ENCODE measurements around the gene PPP4R4.

- TF ChIP-seq REST (IDR thresholded peaks at IDR 0.05; ENCODE audit: insufficient replicate concordance, low read depth): no peak
- TF ChIP-seq CTCF (IDR thresholded peaks at IDR 0.05; ENCODE audit: insufficient read depth, low read length): no peak
These were observed 140.8 kb downstream of the PPP4R4 start for GRCh38 chr14:94314890-94315289.

All from HL-60 (cell line).